ENCODE measurements around the gene ARMC5.

The ARMC5 gene

DNA sequence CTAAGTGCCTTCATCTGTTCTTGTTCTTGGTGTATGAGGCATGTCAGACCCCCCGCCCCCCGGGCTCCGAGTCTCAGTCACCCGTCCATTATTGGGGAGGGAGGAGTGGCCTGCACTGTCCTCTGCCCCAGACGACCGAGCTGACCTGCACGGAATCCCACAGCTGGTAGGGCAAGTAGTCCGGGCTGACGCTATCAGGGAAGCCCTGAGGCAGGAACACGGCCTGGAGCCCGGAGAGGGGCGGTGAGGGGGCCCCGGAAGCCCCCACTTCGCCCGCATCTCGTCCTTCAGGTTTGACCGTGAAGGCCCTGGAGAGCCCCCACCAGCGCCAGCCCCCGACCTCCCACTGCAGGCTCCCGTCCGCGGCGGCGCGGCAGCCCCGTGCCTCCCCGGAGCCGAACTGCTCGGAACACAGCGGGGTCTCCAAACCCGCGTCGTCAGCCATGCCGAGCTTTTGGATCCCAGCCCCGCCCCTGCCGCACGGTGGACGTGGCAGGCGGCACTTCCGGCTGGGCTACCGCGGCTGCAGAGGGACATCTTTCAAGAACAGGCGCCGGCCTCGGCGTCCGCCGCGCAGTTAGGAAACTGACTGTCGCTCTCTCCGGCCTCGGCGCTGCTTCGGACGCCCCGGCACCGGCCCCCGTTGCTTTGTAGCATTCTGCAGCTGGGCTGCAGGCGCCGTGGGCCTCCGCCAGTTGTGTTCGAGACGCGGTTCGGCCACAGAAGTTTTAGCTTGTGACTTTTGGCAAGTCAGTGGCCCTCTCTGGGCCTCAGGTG, 48.8 kb downstream of the ARMC5 start, which contains the start of gene RUSF1:
TSS of gene RUSF1 (minus strand) at position 463 of the 777 bp plus-strand sequence. CDS start at position 445, 18 bp downstream.
- in situ Hi-C loops (cut with HindIII; ENCODE audit: low pct_ligation_motif_present, low sequenced_read_pairs), result no loop called here
- TF ChIP-seq, protein P1, sequence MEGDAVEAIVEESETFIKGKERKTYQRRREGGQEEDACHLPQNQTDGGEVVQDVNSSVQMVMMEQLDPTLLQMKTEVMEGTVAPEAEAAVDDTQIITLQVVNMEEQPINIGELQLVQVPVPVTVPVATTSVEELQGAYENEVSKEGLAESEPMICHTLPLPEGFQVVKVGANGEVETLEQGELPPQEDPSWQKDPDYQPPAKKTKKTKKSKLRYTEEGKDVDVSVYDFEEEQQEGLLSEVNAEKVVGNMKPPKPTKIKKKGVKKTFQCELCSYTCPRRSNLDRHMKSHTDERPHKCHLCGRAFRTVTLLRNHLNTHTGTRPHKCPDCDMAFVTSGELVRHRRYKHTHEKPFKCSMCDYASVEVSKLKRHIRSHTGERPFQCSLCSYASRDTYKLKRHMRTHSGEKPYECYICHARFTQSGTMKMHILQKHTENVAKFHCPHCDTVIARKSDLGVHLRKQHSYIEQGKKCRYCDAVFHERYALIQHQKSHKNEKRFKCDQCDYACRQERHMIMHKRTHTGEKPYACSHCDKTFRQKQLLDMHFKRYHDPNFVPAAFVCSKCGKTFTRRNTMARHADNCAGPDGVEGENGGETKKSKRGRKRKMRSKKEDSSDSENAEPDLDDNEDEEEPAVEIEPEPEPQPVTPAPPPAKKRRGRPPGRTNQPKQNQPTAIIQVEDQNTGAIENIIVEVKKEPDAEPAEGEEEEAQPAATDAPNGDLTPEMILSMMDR (IDR thresholded peaks at IDR 0.05; ENCODE audit: low read depth, low read length, missing control alignments), result no peak

GRCh38 chr16:31508706-31509195, 49.5 kb downstream of the ARMC5 start:
- in situ Hi-C loops (cut with HindIII; ENCODE audit: low pct_ligation_motif_present, low sequenced_read_pairs), result no loop called here
- Histone ChIP-seq H3K27me3 (replicated peaks) (no peaks in the 10 kb centered on the region), H3K4me3 (ENCODE audit: low read depth, low read length) (peak overlapping the region; percentile 97), H3K27ac (peak overlapping the region; percentile 97), H3K36me3 (replicated peaks) (peaks cover 7% of the 10 kb centered on the region)
- no peak for DNase-seq
- TF ChIP-seq, protein P1 (IDR thresholded peaks at IDR 0.05; ENCODE audit: low read depth, low read length, missing control alignments), result no peak

More for the DNA sequence above, 48.8 kb downstream of the ARMC5 start, which contains the start of gene RUSF1:
- peak; percentile 85 for DNase-seq
- H3K4me3 ChIP-seq (ENCODE audit: low read depth, low read length), result peak within 1 kb of the TSS; percentile 97
- H3K36me3 ChIP-seq (replicated peaks), result peaks cover 7% of the 10 kb centered on the region
- H3K27me3 ChIP-seq (replicated peaks), result no peaks in the 10 kb centered on the region
- H3K27ac ChIP-seq, result peak within 1 kb of the TSS; percentile 97

- in situ Hi-C loops (cut with HindIII; ENCODE audit: low pct_ligation_motif_present, low sequenced_read_pairs), result no loop called here
- TF ChIP-seq, protein P1 (IDR thresholded peaks at IDR 0.05; ENCODE audit: low read depth, low read length, missing control alignments), result no peak
- no peak overlapping the region for H3K27ac ChIP-seq
- no peak overlapping the region for H3K4me3 ChIP-seq (ENCODE audit: low read depth, low read length)
- DNase-seq, result peak; percentile 43
- H3K27me3 ChIP-seq (replicated peaks), result no peaks in the 10 kb centered on the region
- no peaks in the 10 kb centered on the region for H3K36me3 ChIP-seq (replicated peaks)
Measured at GRCh38 chr16:31513126-31513525, 53.8 kb downstream of the ARMC5 start.

GRCh38 chr16:31513884-31514283, 54.6 kb downstream of the ARMC5 start:
- H3K27me3 ChIP-seq (replicated peaks), result no peaks in the 10 kb centered on the region
- no peaks in the 10 kb centered on the region for H3K36me3 ChIP-seq (replicated peaks)
- TF ChIP-seq, protein P1 (IDR thresholded peaks at IDR 0.05; ENCODE audit: low read depth, low read length, missing control alignments), result no peak
- no peak for DNase-seq
- in situ Hi-C loops (cut with HindIII; ENCODE audit: low pct_ligation_motif_present, low sequenced_read_pairs), result no loop called here
- no peak overlapping the region for H3K4me3 ChIP-seq (ENCODE audit: low read depth, low read length)
- no peak overlapping the region for H3K27ac ChIP-seq
